Measurements from ENCODE around the gene SF3A2.

- TF ChIP-seq CTCF (IDR thresholded peaks at IDR 0.05): no peak
- no peak for TF ChIP-seq POLR2A (IDR thresholded peaks at IDR 0.05)
- TF ChIP-seq POLR2AphosphoS5 (IDR thresholded peaks at IDR 0.05): no peak
These were observed 1.2 kb downstream of the SF3A2 start for GRCh38 chr19:2237869-2238153.

All from sigmoid colon (tissue), 4 donors.